C4-2B (cell line): ENCODE data around the gene ATP8B1.

Experiments used
- H3K27ac ChIP-seq: fragments of 450-650 bp; 2 replicates; pipeline ENCODE4 v1.5.1; 2017
- ZFX ChIP-seq: fragments of 450-650 bp; IDR thresholded peaks from 2 replicates; pipeline ENCODE4 v1.6.1; 2017
- TF ChIP-seq, protein P1 (sequence below): fragments of 450-650 bp; conservative IDR thresholded peaks from 2 replicates; pipeline ENCODE4 v1.5.1; 2017; ENCODE audit warnings: mild to moderate bottlenecking

ATP8B1 gene

DNA sequence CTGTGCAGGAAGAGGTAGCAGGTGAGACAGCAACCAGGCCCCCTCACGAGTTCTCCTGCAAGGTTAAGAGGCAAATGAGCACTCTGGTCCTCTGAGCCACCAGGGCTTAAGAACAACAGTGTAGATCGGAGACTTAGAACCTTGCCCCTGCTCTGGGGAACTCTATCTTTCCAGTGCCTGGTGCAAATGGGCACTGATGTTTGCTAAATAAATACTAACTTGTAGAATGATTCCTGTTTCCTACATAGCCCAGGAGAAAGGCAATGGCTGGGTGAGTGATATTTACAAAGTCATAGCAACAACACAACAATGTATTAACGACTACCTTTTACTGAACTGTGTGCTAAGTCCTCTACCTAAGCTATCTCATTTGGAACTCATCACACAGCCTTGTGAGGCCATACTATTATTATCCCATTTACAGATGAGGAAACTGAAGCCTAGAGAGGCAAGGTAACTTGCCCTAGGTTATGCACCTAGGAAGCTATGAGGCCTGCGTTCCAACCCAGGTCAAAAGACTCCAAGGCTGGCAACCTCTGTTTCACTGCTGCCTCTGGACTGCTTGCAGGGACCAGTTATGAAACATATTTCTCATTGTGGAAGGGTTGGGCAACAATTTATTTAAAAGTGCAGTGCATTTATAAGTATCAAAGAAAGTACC lies 4.3 kb downstream of the ATP8B1 start:
- peak overlapping the region; percentile 77; the same call in 1 of the 2 replicates for H3K27ac ChIP-seq
- TF ChIP-seq, protein P1, sequence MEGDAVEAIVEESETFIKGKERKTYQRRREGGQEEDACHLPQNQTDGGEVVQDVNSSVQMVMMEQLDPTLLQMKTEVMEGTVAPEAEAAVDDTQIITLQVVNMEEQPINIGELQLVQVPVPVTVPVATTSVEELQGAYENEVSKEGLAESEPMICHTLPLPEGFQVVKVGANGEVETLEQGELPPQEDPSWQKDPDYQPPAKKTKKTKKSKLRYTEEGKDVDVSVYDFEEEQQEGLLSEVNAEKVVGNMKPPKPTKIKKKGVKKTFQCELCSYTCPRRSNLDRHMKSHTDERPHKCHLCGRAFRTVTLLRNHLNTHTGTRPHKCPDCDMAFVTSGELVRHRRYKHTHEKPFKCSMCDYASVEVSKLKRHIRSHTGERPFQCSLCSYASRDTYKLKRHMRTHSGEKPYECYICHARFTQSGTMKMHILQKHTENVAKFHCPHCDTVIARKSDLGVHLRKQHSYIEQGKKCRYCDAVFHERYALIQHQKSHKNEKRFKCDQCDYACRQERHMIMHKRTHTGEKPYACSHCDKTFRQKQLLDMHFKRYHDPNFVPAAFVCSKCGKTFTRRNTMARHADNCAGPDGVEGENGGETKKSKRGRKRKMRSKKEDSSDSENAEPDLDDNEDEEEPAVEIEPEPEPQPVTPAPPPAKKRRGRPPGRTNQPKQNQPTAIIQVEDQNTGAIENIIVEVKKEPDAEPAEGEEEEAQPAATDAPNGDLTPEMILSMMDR: no peak
- no peak for TF ChIP-seq ZFX

DNA sequence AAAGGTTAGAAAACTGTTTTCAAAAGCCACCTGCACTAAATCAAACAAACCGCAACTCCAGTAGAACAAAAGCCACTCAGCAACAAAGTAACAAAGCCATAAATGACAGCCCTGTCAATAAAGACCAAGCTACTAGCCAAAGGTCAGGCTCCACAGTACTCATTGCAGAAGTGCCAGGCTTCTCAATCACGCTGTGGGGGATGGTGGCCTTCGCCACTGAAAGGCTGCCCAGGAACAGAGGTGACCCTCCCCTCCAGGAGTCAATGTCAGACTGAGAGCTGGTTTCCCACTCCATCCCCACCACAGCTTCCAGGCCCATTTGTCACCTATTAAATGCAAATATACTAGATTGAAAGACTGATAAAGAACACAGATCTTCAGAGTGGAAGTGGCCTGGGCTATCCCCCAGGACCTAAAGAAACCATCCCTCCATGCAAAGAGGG lies 5.9 kb downstream of the ATP8B1 start:
- no peak for TF ChIP-seq ZFX
- TF ChIP-seq, protein P1: no peak
- H3K27ac ChIP-seq: peak overlapping the region; percentile 77

DNA sequence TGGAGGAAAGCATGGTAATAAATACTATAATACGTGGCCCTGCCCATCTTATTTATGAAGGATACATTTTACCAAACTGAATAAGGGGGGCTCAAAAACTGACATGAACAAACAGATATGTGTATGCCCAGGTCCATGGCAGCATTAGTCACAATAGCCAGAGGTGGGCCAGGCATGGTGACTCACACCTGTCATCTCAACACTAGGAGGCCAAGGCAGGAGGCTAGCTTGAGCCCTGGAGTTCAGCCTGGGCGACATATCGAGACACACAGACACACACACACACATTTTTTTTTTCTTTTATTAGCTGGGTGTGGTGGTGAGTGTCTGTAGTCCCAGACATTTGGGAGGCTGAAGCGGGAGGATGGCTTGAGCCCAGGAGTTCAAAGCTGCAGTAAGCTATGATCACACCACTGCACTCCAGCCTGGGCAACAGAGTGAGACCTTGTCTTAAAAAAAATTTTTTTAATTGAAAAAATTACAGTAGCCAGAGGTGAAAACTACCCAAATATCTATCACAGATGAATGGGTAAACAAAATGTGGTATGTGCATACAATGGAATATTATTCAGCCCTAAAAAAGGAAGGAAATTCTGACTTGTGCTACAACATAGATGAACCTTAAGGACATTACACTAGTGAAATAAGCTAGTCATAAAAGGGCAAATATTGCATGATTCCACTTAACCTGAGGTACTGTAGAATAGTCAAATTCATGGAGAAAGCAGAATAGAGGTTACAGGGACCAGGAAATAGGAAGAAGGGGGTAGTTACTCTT lies 8.0 kb downstream of the ATP8B1 start:
- H3K27ac ChIP-seq: no peak overlapping the region
- TF ChIP-seq, protein P1: no peak
- TF ChIP-seq ZFX: no peak

DNA sequence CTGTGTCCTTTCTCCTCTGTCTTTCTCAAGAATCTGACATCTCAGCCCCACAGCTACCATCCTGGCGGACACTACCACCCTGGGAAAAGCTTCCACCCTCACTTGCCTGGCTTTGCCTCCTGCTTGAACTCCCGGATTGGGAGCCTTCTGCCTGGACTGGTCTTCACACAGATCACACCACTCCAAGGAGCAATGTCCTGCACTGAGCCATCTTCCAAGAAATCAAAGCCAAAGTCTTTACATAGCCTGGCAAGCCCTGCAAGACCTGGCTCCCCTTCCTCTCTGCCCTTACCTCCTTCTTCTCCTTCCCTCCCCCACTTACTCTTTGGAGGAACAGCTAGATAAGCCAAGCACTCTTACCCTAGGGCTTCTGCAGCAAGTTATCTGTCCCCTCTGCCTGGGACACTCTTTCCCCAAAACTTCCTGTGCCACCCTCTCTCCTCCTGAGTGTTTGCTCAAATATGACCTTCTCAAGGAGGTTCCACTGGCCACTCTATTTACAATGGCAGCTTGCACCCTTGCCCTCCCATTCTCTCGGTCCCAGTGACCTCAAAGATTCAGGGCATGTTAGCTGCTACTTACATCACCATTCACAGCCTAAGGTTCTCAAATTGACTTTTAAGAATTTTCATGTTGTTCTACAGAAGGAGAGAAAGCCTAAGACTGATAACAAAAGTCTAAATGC lies 9.7 kb downstream of the ATP8B1 start:
- peak overlapping the region; percentile 23; the same call in 1 of the 2 replicates for H3K27ac ChIP-seq
- no peak for TF ChIP-seq ZFX
- TF ChIP-seq, protein P1: no peak

DNA sequence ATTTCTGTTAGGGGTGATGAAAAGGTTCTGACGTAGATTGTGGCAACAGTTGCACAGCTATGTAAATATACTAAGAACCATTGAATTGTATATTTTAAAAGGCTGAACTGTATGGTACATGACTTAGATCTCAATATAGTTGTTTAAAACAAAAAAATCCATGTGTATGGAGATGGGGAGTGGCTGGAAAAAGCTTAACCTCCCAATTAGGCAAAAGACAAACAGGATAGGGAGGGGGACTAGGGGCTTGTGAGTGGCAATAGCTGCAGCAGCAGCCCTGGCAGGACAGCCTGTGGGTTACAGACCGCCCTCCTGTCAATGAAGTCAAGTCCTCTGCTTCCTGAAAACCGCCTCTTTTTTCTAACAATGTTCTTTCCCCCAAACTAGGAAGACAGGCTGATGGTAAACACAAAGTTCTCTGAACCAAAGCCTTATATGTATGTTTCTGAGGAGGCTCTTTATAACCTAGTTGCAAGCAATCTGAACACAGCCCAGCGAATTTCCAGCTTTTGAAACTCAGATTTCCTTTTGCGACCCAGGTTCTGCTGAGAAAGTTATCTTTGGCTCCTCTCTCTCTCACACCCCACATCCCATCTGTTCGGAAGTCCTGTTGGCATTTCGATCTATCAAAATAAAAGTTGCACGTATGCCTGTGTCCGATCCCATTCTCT lies 10.3 kb downstream of the ATP8B1 start:
- H3K27ac ChIP-seq: peak overlapping the region; percentile 23; the same call in 1 of the 2 replicates
- TF ChIP-seq, protein P1: no peak
- TF ChIP-seq ZFX: no peak

DNA sequence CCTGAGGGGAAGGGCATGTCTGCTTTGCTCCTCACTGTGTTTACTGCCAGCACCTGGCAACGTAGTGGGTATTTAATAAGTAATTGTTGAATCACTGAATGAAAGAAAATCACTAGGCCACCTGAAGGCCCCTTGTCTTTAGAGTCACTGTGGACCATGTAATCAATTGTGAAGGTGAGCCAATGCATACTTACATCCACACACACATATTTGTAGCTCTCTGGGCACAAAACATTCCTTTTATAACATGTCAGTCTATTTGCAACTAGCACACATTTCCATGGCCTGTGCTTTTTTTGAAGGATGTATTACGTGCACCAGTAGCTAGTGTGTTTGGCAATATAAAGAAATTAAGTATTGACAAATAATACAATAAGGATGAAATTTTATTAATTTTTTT lies 11.2 kb downstream of the ATP8B1 start:
- no peak for TF ChIP-seq ZFX
- TF ChIP-seq, protein P1: no peak

More for the DNA sequence above, 11.2 kb downstream of the ATP8B1 start:
- H3K27ac ChIP-seq: no peak overlapping the region
